HEK293T (cell line): ENCODE data around the gene ITGAE.

ENCODE experiments used
- ARNT ChIP-seq: fragments of 450-650 bp; IDR thresholded peaks from 2 replicates; pipeline ENCODE4 v1.6.1; 2017; ENCODE audit warnings: mild to moderate bottlenecking
- BHLHE40 ChIP-seq: fragments of 450-650 bp; IDR thresholded peaks from 2 replicates; pipeline ENCODE4 v1.6.1; 2016; ENCODE audit warnings: mild to moderate bottlenecking, moderate library complexity, borderline replicate concordance
- CTBP1 ChIP-seq: fragments of 450-650 bp; IDR thresholded peaks from 2 replicates; pipeline ENCODE4 v1.6.1; 2016; ENCODE audit warnings: borderline replicate concordance
- ELF4 ChIP-seq: fragments of 450-650 bp; IDR thresholded peaks from 2 replicates; pipeline ENCODE4 v1.6.1; 2017; ENCODE audit warnings: antibody characterized with exemption
- FOXK2 ChIP-seq: fragments of 450-650 bp; IDR thresholded peaks from 2 replicates; pipeline ENCODE4 v1.6.1; 2016; ENCODE audit warnings: mild to moderate bottlenecking
- FOXM1 ChIP-seq: fragments of 450-650 bp; IDR thresholded peaks from 2 replicates; pipeline ENCODE4 v1.6.1; 2017; ENCODE audit warnings: mild to moderate bottlenecking, borderline replicate concordance
- HDGF ChIP-seq: fragments of 450-650 bp; IDR thresholded peaks from 2 replicates; pipeline ENCODE4 v1.6.1; 2017; ENCODE audit warnings: antibody characterized with exemption, borderline replicate concordance
- LEF1 ChIP-seq: fragments of 450-650 bp; IDR thresholded peaks from 2 replicates; pipeline ENCODE4 v1.6.1; 2017; ENCODE audit warnings: mild to moderate bottlenecking, borderline replicate concordance
- SP1 ChIP-seq: fragments of 450-650 bp; IDR thresholded peaks from 2 replicates; pipeline ENCODE4 v1.6.1; 2017
- SUZ12 ChIP-seq: fragments of 450-650 bp; IDR thresholded peaks from 2 replicates; pipeline ENCODE4 v1.6.1; 2016; ENCODE audit warnings: mild to moderate bottlenecking
- TARDBP ChIP-seq: fragments of 450-650 bp; IDR thresholded peaks from 2 replicates; pipeline ENCODE4 v1.6.1; 2016
- ZNF384 ChIP-seq: fragments of 450-650 bp; IDR thresholded peaks from 2 replicates; pipeline ENCODE4 v1.6.1; 2016

DNA sequence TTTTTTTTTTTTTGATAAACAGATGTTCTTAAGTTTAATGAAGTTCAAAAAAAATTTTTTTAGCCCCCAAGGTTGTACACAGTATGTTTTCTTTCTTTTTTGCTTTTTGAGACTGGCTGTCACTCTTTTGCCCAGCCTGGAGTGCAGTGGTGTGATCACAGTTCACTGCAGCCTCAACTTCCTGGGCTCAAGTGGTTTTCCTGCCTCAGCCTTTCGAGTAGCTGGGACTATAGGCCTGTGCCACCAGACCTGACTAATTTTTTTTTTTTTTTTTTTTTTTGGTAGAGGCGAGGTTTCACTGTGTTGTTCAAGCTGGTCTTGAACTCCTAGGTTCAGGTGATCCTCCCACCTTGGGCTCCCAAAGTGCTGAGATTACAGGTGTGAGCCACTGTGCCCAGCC, 12.8 kb downstream of the ITGAE start:
- TF ChIP-seq HDGF (no peak), CTBP1 (no peak), ELF4 (no peak), TARDBP (no peak), BHLHE40 (no peak), ZNF384 (peak; percentile 34; the same call in 1 of the 2 replicates), ARNT (no peak), FOXM1 (no peak), SP1 (no peak), SUZ12 (no peak), FOXK2 (no peak), LEF1 (no peak)
